Activated CD8-positive, alpha-beta T cell treated with anti-CD3 and anti-CD28 coated beads for 36 hours (primary cell): ENCODE data around the gene PSMG3. TPM values are rescaled to one million over a fixed set of nuclear protein-coding genes. Genes with fewer than 3 reads are reported as not detected.

Experiments used
- ATAC-seq: fragments of 200-7000 bp; cut with Tn5 transposase; one replicate; pipeline ENCODE4 v1.10.0; 2021; ENCODE audit warnings: mild to moderate bottlenecking, moderate library complexity
- CTCF ChIA-PET: fragments of 350-600 bp; sonication (Branson Sonifier 250); formaldehyde crosslinking; loops from one replicate; lab custom pipeline; 2021; ENCODE audit warnings: antibody characterized with exemption; lab: Charles Lee
- POLR2A ChIA-PET: fragments of 350-600 bp; sonication (Branson Sonifier 250); formaldehyde crosslinking; loops from one replicate; lab custom pipeline; 2021; ENCODE audit warnings: antibody characterized with exemption; lab: Charles Lee
- DNase-seq: peaks from one replicate; pipeline ENCODE4 v3.0.0-alpha.2; 2020
- H3K27ac Mint-ChIP-seq: one replicate; pipeline ENCODE4 v1.8.0; 2021; ENCODE audit warnings: mild to moderate bottlenecking, mixed read lengths
- H3K27me3 Mint-ChIP-seq: one replicate; pipeline ENCODE4 v1.8.0; 2021; ENCODE audit warnings: mixed read lengths
- H3K36me3 Mint-ChIP-seq: one replicate; pipeline ENCODE4 v1.8.0; 2021; ENCODE audit warnings: low read depth, mixed read lengths
- H3K4me1 Mint-ChIP-seq: one replicate; pipeline ENCODE4 v1.8.0; 2021; ENCODE audit warnings: low read depth, mixed read lengths
- H3K4me3 Mint-ChIP-seq: one replicate; pipeline ENCODE4 v1.8.0; 2021; ENCODE audit warnings: mild to moderate bottlenecking, moderate library complexity, mixed read lengths
- H3K9me3 Mint-ChIP-seq: one replicate; pipeline ENCODE4 v1.8.0; 2021; ENCODE audit warnings: mixed read lengths
- intact Hi-C: fragments of 100-400 bp; cut with micrococcal nuclease; formaldehyde crosslinking; loops from one replicate; pipeline ENCODE4 v1.10.0; 2022
- total RNA-seq, 2 experiments: library from RNA; stranded (reverse); gene quantifications; one replicate each; pipeline ENCODE4 v1.2.3, GENCODE V29; 2021
- TF ChIP-seq, protein P1 (sequence below): fragments of 200-600 bp; IDR thresholded peaks from one replicate; pipeline ENCODE4 v1.8.0; 2022; ENCODE audit warnings: antibody characterized with exemption, mild to moderate bottlenecking

PSMG3 gene
- total RNA-seq, 2 experiments from 2014 or later, result 38.9 to 41.5 TPM

- Mint-ChIP-seq H3K36me3 (no peaks in the 10 kb centered on the region), H3K4me3 (no peak overlapping the region), H3K27ac (no peak overlapping the region), H3K9me3 (no peaks in the 10 kb centered on the region), H3K27me3 (peaks cover 2% of the 10 kb centered on the region), H3K4me1 (peaks cover 3% of the 10 kb centered on the region)
- POLR2A ChIA-PET, result no interaction called here
- DNase-seq (no peak), ATAC-seq (no peak)
- intact Hi-C loops, result no loop called here
- TF ChIP-seq, protein P1, sequence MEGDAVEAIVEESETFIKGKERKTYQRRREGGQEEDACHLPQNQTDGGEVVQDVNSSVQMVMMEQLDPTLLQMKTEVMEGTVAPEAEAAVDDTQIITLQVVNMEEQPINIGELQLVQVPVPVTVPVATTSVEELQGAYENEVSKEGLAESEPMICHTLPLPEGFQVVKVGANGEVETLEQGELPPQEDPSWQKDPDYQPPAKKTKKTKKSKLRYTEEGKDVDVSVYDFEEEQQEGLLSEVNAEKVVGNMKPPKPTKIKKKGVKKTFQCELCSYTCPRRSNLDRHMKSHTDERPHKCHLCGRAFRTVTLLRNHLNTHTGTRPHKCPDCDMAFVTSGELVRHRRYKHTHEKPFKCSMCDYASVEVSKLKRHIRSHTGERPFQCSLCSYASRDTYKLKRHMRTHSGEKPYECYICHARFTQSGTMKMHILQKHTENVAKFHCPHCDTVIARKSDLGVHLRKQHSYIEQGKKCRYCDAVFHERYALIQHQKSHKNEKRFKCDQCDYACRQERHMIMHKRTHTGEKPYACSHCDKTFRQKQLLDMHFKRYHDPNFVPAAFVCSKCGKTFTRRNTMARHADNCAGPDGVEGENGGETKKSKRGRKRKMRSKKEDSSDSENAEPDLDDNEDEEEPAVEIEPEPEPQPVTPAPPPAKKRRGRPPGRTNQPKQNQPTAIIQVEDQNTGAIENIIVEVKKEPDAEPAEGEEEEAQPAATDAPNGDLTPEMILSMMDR, result no peak
- CTCF ChIA-PET, result no interaction called here
Observed at GRCh38 chr7:1610678-1611302, 41.0 kb upstream of the PSMG3 start.

DNA sequence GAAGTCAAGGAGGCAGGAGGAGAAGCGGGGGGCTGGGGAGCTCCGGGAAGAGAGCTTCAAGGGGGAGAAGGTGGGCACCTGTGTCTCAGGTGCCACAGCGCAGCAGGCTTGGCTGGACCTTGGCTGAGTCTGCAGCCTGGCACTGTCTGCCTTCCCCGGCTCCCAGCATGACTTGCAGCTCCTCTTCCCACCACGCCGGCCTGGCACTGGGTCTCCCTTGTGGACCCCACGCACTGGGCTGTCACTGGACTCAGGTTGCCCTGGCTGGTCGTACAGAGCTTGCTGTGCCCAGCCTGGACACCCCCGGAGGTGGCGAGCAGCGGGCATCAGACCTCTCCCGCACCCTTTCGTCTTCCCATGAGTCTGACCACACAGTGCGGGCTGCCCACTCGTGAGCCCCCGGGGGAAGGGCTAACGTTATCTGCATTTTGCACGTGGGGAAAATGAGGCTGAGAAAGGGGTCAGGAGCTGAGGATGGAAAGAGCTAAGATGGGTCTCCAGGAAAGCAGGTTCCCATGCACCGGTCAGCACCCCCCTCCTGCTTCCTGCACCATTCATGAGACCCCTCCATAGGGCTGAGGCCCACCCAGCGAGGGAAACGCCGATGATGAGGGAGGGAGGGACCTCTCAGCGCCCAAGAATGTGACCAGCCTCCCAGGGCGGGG is 40.3 kb upstream of the PSMG3 start:
- H3K36me3 Mint-ChIP-seq, result no peaks in the 10 kb centered on the region
- ATAC-seq (no peak), DNase-seq (no peak)
- POLR2A ChIA-PET, result interaction anchor here (0.7 kb wide), 1 partner anchor 9 kb away, joined by 3 read pairs; no protein-coding TSS in a partner anchor
- H3K4me1 Mint-ChIP-seq, result peaks cover 3% of the 10 kb centered on the region
- no peak overlapping the region for H3K4me3 Mint-ChIP-seq
- intact Hi-C loops, result no loop called here
- no peaks in the 10 kb centered on the region for H3K9me3 Mint-ChIP-seq
- CTCF ChIA-PET, result no interaction called here
- H3K27ac Mint-ChIP-seq, result no peak overlapping the region
- TF ChIP-seq, protein P1, result no peak
- H3K27me3 Mint-ChIP-seq, result peaks cover 2% of the 10 kb centered on the region

GRCh38 chr7:1609023-1609422 is 39.2 kb upstream of the PSMG3 start:
- POLR2A ChIA-PET, result no interaction called here
- CTCF ChIA-PET, result no interaction called here
- ATAC-seq (no peak), DNase-seq (no peak)
- Mint-ChIP-seq H3K4me3 (no peak overlapping the region), H3K27me3 (peaks cover 2% of the 10 kb centered on the region), H3K27ac (no peak overlapping the region), H3K36me3 (no peaks in the 10 kb centered on the region), H3K9me3 (no peaks in the 10 kb centered on the region), H3K4me1 (peaks cover 3% of the 10 kb centered on the region)
- TF ChIP-seq, protein P1, result no peak
- intact Hi-C loops, result no loop called here

GRCh38 chr7:1608318-1608717 is 38.5 kb upstream of the PSMG3 start:
- Mint-ChIP-seq H3K27me3 (peaks cover 2% of the 10 kb centered on the region), H3K27ac (no peak overlapping the region), H3K4me1 (peaks cover 3% of the 10 kb centered on the region), H3K4me3 (no peak overlapping the region), H3K36me3 (no peaks in the 10 kb centered on the region), H3K9me3 (no peaks in the 10 kb centered on the region)
- TF ChIP-seq, protein P1, result no peak
- DNase-seq, result no peak
- ChIA-PET CTCF (no interaction called here), POLR2A (no interaction called here)
- intact Hi-C loops, result no loop called here
- no peak for ATAC-seq

- no peaks in the 10 kb centered on the region for H3K36me3 Mint-ChIP-seq
- H3K27ac Mint-ChIP-seq, result no peak overlapping the region
- ChIA-PET CTCF (no interaction called here), POLR2A (no interaction called here)
- TF ChIP-seq, protein P1, result no peak
- no peak for ATAC-seq
- intact Hi-C loops, result no loop called here
- H3K9me3 Mint-ChIP-seq, result no peaks in the 10 kb centered on the region
- H3K4me3 Mint-ChIP-seq, result no peak overlapping the region
- no peak for DNase-seq
- H3K4me1 Mint-ChIP-seq, result peaks cover 3% of the 10 kb centered on the region
- peaks cover 2% of the 10 kb centered on the region for H3K27me3 Mint-ChIP-seq
Observed at GRCh38 chr7:1607696-1608095, 37.9 kb upstream of the PSMG3 start.
